HEK293 (cell line): ENCODE measurements around the gene ADCY1.

Source experiments
- CTCF ChIA-PET: fragments of 350-600 bp; formaldehyde crosslinking; extraction: SDS; loops from one replicate; lab custom pipeline; 2021; ENCODE audit warnings: antibody characterized with exemption; lab: Yijun Ruan, JAX
- POLR2A ChIA-PET: fragments of 300-600 bp; formaldehyde crosslinking; extraction: SDS; loops from one replicate; lab custom pipeline; 2020; ENCODE audit warnings: antibody characterized with exemption, inconsistent platforms; lab: Yijun Ruan, JAX
- H3K27ac ChIP-seq: fragments of 200-500 bp; sonication (Bioruptor generic); 2 replicates; pipeline ENCODE4 v1.5.1; 2014; ENCODE audit warnings: low read depth, low read length, control low read depth, inconsistent platforms; ENCODE audit errors: extremely low read depth
- H3K36me3 ChIP-seq, 2 experiments: fragments of 200-500 bp in 1 of 2; sonication (Bioruptor generic) in 1 of 2; 1 replicate in 1 of 2; 2 replicates in 1 of 2; pipeline ENCODE4 v1.5.1; 2014 to 2017; ENCODE audit warnings: inconsistent platforms in 2 of 2, low read length in 2 of 2; ENCODE audit not compliant: control insufficient read depth in 2 of 2, insufficient read depth in 1 of 2
- H3K4me1 ChIP-seq: fragments of 200-500 bp; sonication (Bioruptor generic); 2 replicates; pipeline ENCODE4 v1.5.1; 2014; ENCODE audit warnings: mild to moderate bottlenecking, low read length, inconsistent platforms; ENCODE audit not compliant: control insufficient read depth, insufficient read depth
- H3K4me3 ChIP-seq: 2 replicates; pipeline ENCODE4 v1.5.1; 2011; ENCODE audit warnings: low read depth, mild to moderate bottlenecking, control low read depth, low read length, moderate library complexity
- H3K9me3 ChIP-seq: fragments of 200-500 bp; sonication (Bioruptor generic); 2 replicates; pipeline ENCODE4 v1.5.1; 2014; ENCODE audit warnings: low read depth, low read length, inconsistent platforms; ENCODE audit not compliant: control insufficient read depth, insufficient read depth
- HOXA7 ChIP-seq: sonication (generic); formaldehyde crosslinking; IDR thresholded peaks from 2 replicates; pipeline ENCODE4 v1.8.1; 2022; ENCODE audit warnings: missing genetic modification reagents, borderline replicate concordance
- HOXC10 ChIP-seq: sonication (generic); formaldehyde crosslinking; IDR thresholded peaks from 2 replicates; pipeline ENCODE4 v1.8.1; 2023; ENCODE audit warnings: mild to moderate bottlenecking, missing genetic modification reagents
- KLF17 ChIP-seq: fragments of 450-650 bp; formaldehyde crosslinking; IDR thresholded peaks from 2 replicates; pipeline ENCODE4 v1.5.1; 2016; ENCODE audit warnings: missing biosample characterization, missing genetic modification characterization
- RBAK ChIP-seq: fragments of 450-650 bp; formaldehyde crosslinking; IDR thresholded peaks from 2 replicates; pipeline ENCODE4 v1.5.1; 2016; ENCODE audit warnings: missing biosample characterization, missing genetic modification characterization
- TSHZ1 ChIP-seq: fragments of 450-650 bp; formaldehyde crosslinking; IDR thresholded peaks from 2 replicates; pipeline ENCODE4 v1.5.1; 2016; ENCODE audit warnings: missing biosample characterization, missing genetic modification characterization, borderline replicate concordance
- ZBTB48 ChIP-seq: fragments of 450-650 bp; formaldehyde crosslinking; IDR thresholded peaks from 2 replicates; pipeline ENCODE4 v1.5.1; 2016; ENCODE audit warnings: missing biosample characterization, missing genetic modification characterization
- ZFP41 ChIP-seq: fragments of 450-650 bp; formaldehyde crosslinking; IDR thresholded peaks from 2 replicates; pipeline ENCODE4 v1.5.1; 2016; ENCODE audit warnings: missing biosample characterization, missing genetic modification characterization, borderline replicate concordance
- ZIC2 ChIP-seq: fragments of 450-650 bp; formaldehyde crosslinking; IDR thresholded peaks from 2 replicates; pipeline ENCODE4 v1.5.1; 2016; ENCODE audit warnings: missing biosample characterization, missing genetic modification characterization
- ZNF133 ChIP-seq: fragments of 450-650 bp; formaldehyde crosslinking; IDR thresholded peaks from 2 replicates; pipeline ENCODE4 v1.5.1; 2016; ENCODE audit warnings: missing biosample characterization, missing genetic modification characterization
- ZNF157 ChIP-seq: fragments of 450-650 bp; formaldehyde crosslinking; IDR thresholded peaks from 2 replicates; pipeline ENCODE4 v1.5.1; 2016; ENCODE audit warnings: missing biosample characterization, missing genetic modification characterization
- ZNF175 ChIP-seq: fragments of 450-650 bp; formaldehyde crosslinking; IDR thresholded peaks from 2 replicates; pipeline ENCODE4 v1.5.1; 2016; ENCODE audit warnings: missing biosample characterization, missing genetic modification characterization
- ZNF18 ChIP-seq: fragments of 450-650 bp; formaldehyde crosslinking; IDR thresholded peaks from 2 replicates; pipeline ENCODE4 v1.5.1; 2016; ENCODE audit warnings: missing biosample characterization, missing genetic modification characterization
- ZNF2 ChIP-seq: fragments of 450-650 bp; formaldehyde crosslinking; IDR thresholded peaks from 2 replicates; pipeline ENCODE4 v1.5.1; 2016; ENCODE audit warnings: missing biosample characterization, missing genetic modification characterization
- ZNF530 ChIP-seq: fragments of 450-650 bp; formaldehyde crosslinking; IDR thresholded peaks from 2 replicates; pipeline ENCODE4 v1.5.1; 2016; ENCODE audit warnings: low read depth, missing biosample characterization, missing genetic modification characterization
- ZSCAN5A ChIP-seq: fragments of 450-650 bp; formaldehyde crosslinking; IDR thresholded peaks from 2 replicates; pipeline ENCODE4 v1.5.1; 2016; ENCODE audit warnings: missing biosample characterization, missing genetic modification characterization
- ZXDB ChIP-seq: fragments of 450-650 bp; formaldehyde crosslinking; IDR thresholded peaks from 2 replicates; pipeline ENCODE4 v1.5.1; 2016; ENCODE audit warnings: missing biosample characterization, missing genetic modification characterization
- TF ChIP-seq, protein P1 (sequence below): fragments of 450-650 bp; formaldehyde crosslinking; IDR thresholded peaks from 2 replicates; pipeline ENCODE4 v1.5.1; 2017; ENCODE audit warnings: missing biosample characterization, missing genetic modification characterization
- TF ChIP-seq, protein P2 (sequence below): fragments of 450-650 bp; formaldehyde crosslinking; IDR thresholded peaks from 2 replicates; pipeline ENCODE4 v1.5.1; 2016; ENCODE audit warnings: missing biosample characterization, missing genetic modification characterization

Gene ADCY1

GRCh38 chr7:45622058-45622457, 47.9 kb downstream of the ADCY1 start:
- Histone ChIP-seq H3K4me1 (no peaks in the 10 kb centered on the region), H3K9me3 (no peaks in the 10 kb centered on the region), H3K36me3 (no peaks in the 10 kb centered on the region), H3K4me3 (no peak overlapping the region), H3K27ac (no peak overlapping the region)
- POLR2A ChIA-PET = no interaction called here
- TF ChIP-seq ZNF175 (tag by site-specific recombination) (no peak), ZBTB48 (no peak)
- CTCF ChIA-PET = no interaction called here

GRCh38 chr7:45623157-45623556, 49.0 kb downstream of the ADCY1 start:
- H3K4me1 ChIP-seq = no peaks in the 10 kb centered on the region
- no peak for TF ChIP-seq ZNF133 (tag by site-specific recombination)
- no peak for TF ChIP-seq KLF17 (tag by site-specific recombination)
- no peak for TF ChIP-seq ZNF18 (tag by site-specific recombination)
- no peak for TF ChIP-seq RBAK (tag by site-specific recombination)
- TF ChIP-seq ZXDB (tag by site-specific recombination) = no peak
- TF ChIP-seq, protein P1, sequence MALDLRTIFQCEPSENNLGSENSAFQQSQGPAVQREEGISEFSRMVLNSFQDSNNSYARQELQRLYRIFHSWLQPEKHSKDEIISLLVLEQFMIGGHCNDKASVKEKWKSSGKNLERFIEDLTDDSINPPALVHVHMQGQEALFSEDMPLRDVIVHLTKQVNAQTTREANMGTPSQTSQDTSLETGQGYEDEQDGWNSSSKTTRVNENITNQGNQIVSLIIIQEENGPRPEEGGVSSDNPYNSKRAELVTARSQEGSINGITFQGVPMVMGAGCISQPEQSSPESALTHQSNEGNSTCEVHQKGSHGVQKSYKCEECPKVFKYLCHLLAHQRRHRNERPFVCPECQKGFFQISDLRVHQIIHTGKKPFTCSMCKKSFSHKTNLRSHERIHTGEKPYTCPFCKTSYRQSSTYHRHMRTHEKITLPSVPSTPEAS = no peak

GRCh38 chr7:45623740-45624391, 49.7 kb downstream of the ADCY1 start:
- ChIA-PET POLR2A (no interaction called here), CTCF (no interaction called here)
- no peak for TF ChIP-seq ZNF530 (tag by site-specific recombination)
- TF ChIP-seq, protein P2, sequence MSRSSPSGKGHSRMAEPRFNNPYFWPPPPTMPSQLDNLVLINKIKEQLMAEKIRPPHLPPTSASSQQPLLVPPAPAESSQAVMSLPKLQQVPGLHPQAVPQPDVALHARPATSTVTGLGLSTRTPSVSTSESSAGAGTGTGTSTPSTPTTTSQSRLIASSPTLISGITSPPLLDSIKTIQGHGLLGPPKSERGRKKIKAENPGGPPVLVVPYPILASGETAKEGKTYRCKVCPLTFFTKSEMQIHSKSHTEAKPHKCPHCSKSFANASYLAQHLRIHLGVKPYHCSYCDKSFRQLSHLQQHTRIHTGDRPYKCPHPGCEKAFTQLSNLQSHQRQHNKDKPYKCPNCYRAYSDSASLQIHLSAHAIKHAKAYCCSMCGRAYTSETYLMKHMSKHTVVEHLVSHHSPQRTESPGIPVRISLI (tag by site-specific recombination) = no peak
- TF ChIP-seq HOXC10 (CRISPR knock-in tag) = no peak
- no peak for TF ChIP-seq HOXA7 (CRISPR knock-in tag)
- no peak for TF ChIP-seq ZIC2 (tag by site-specific recombination)
- no peak for TF ChIP-seq ZSCAN5A (tag by site-specific recombination)
- no peak for TF ChIP-seq ZNF157
- no peak for TF ChIP-seq ZFP41 (tag by site-specific recombination)
- TF ChIP-seq ZNF2 = no peak
- TF ChIP-seq TSHZ1 (tag by site-specific recombination) = no peak
- H3K4me1 ChIP-seq = no peaks in the 10 kb centered on the region
- H3K27ac ChIP-seq = no peak overlapping the region
- H3K4me3 ChIP-seq = no peak overlapping the region
- no peaks in the 10 kb centered on the region for H3K36me3 ChIP-seq
- H3K9me3 ChIP-seq = no peaks in the 10 kb centered on the region

More at GRCh38 chr7:45623157-45623556, 49.0 kb downstream of the ADCY1 start:
- Histone ChIP-seq H3K27ac (no peak overlapping the region), H3K4me3 (no peak overlapping the region), H3K36me3 (no peaks in the 10 kb centered on the region), H3K9me3 (no peaks in the 10 kb centered on the region)
- POLR2A ChIA-PET = no interaction called here
- CTCF ChIA-PET = no interaction called here
